CD4-positive, alpha-beta T cell treated with Interleukin-1 beta for 1 hour (primary cell): ENCODE data around the gene ITIH2.
"Not testable (repeated sequence)": the region's sequence is repeated elsewhere in the genome, so short reads cannot be mapped to it uniquely, and the experiment has no call there.

Experiments
- DNase-seq, 2 donors: peaks; one replicate each; pipeline ENCODE4 v3.0.0-alpha.2; 2020 to 2022

ITIH2 gene, protein sequence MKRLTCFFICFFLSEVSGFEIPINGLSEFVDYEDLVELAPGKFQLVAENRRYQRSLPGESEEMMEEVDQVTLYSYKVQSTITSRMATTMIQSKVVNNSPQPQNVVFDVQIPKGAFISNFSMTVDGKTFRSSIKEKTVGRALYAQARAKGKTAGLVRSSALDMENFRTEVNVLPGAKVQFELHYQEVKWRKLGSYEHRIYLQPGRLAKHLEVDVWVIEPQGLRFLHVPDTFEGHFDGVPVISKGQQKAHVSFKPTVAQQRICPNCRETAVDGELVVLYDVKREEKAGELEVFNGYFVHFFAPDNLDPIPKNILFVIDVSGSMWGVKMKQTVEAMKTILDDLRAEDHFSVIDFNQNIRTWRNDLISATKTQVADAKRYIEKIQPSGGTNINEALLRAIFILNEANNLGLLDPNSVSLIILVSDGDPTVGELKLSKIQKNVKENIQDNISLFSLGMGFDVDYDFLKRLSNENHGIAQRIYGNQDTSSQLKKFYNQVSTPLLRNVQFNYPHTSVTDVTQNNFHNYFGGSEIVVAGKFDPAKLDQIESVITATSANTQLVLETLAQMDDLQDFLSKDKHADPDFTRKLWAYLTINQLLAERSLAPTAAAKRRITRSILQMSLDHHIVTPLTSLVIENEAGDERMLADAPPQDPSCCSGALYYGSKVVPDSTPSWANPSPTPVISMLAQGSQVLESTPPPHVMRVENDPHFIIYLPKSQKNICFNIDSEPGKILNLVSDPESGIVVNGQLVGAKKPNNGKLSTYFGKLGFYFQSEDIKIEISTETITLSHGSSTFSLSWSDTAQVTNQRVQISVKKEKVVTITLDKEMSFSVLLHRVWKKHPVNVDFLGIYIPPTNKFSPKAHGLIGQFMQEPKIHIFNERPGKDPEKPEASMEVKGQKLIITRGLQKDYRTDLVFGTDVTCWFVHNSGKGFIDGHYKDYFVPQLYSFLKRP

DNA sequence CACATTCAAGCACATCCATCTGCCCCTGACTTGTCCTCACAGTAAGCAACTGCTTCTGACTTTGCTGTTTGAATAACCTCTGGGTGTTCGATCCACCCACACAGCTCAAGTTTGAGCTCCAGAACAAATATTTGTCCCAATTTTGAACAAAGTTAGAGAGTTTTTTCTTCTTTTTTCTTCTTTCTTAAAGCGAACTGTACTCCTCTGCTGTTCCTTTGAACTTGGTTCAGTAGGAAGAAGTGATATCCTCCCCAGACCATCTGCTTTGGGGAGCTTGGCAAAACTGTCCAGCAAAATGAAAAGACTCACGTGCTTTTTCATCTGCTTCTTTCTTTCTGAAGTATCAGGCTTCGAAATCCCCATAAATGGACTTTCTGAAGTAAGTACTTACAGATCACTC lies at the start of gene ITIH2:
Gene ITIH2, plus strand, starts transcription at position 177 of the 400 bp plus-strand sequence. Its CDS starts 119 bp downstream, at position 296.
- no peak for DNase-seq

GRCh38 chr10:7657079-7657478 lies 46.0 kb upstream of the ITIH2 start:
- DNase-seq, result not testable (repeated sequence)

GRCh38 chr10:7657552-7657951 lies 45.6 kb upstream of the ITIH2 start:
- DNase-seq, result no peak

- no peak for DNase-seq
Measured at GRCh38 chr10:7659560-7659959, 43.6 kb upstream of the ITIH2 start.

DNA sequence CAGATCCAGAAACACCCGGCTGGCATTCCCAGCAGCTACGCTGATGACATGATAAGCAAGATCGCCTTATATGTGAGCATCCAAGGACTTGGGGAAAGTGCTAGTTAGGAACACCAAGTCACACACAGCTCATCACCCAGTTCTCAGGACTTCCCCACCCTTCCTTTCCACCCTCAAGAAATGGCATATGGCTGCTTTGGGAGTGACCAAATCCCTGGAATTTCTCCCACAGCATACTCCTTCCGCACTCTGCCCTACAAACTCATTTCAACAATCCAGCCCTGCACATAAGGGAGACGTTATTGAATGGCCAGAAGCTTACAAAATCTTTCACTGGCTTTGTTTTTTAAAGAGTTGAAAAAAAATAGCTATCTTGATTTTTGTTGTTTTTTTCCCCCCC lies 40.6 kb upstream of the ITIH2 start:
- DNase-seq, result no peak

GRCh38 chr10:7664707-7665106 lies 38.4 kb upstream of the ITIH2 start:
- DNase-seq, result no peak

- no peak for DNase-seq
Measured at GRCh38 chr10:7665767-7666166, 37.3 kb upstream of the ITIH2 start.

- DNase-seq, result no peak
Measured at GRCh38 chr10:7666253-7667023, 36.7 kb upstream of the ITIH2 start, which contains the start of gene ITIH5. TSS of gene ITIH5 (minus strand) at chr10:7666966. CDS start at chr10:7666892, 74 bp downstream.

- no peak for DNase-seq
Measured at GRCh38 chr10:7667262-7668141, 35.6 kb upstream of the ITIH2 start.

- no peak for DNase-seq
Measured at GRCh38 chr10:7670157-7670556, 33.0 kb upstream of the ITIH2 start.

- DNase-seq, result no peak
Measured at GRCh38 chr10:7672341-7673134, 30.6 kb upstream of the ITIH2 start.

- no peak for DNase-seq
Measured at GRCh38 chr10:7679256-7679655, 23.9 kb upstream of the ITIH2 start.

GRCh38 chr10:7680078-7680477 lies 23.0 kb upstream of the ITIH2 start:
- DNase-seq, result not testable (repeated sequence)

DNA sequence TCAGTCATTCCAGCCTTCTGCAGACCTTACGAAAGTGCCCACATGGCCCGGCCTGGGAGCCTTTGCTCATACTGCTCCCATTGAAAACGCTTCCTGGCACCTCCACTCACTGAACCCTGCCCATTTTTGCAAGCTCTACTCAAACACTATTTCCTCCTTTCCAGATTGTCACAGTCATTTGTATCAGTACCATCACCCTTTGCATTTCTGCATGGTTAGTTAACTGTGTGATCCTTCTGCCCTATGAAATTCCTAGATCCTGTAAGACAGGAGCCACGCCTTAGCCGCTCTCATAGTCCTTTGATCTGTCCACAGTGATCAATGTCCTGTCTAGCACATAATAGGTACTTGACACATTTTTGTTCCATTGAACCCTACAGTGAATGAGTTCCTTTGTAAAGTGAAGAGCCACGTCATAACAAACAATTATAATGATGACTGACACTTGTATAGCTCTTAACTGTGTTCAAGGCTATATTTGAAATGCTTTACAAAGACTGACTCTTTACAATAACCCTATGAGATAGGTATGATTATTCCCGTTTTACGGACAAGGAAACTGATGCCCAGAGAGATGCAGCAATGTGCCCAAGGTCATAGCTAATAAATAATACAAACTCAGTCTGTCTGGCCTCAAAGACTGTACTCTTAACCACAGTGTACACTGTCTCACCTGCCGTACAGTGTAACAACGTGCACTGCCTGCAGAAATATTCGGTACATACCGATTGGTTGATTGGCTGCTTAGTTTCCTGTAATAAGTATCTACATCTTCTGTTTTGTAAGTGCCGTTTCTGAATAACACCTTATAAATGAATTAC lies 16.6 kb upstream of the ITIH2 start:
- DNase-seq, result no peak

GRCh38 chr10:7687228-7687907 lies 15.7 kb upstream of the ITIH2 start:
- peak; percentile 77 to 79 for DNase-seq

GRCh38 chr10:7689591-7689990 lies 13.5 kb upstream of the ITIH2 start:
- DNase-seq, result no peak

DNA sequence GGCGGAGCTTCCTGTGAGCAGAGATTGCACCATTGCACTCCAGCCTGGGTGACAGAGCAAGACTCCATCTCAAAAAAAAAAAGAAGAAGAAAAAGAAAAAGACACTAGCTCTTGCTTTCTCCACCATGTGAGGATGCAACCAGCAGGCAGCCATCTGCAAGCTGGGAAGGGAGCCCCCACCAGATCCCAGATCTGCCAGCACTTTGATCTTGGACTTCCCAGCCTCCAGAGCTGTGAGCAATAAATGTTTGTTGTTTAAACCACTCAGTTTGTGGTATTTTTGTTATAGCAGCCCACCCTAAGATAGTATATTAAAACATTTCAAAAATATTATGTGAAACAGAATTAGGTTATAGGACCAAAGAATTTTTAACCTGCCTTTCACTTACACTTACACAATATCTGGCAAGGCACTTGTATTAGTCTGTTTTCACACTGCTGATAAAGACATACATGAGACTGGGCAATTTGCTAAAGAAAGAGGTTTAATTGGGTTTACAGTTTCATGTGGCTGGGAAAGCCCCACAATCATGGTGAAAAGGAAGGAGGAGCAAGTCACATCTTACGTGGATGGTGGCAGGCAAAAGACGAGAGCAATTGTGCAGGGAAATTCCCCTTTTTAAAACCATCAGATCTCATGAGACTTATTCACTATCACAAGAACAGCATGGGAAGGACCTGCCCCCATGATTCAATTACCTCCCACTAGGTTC lies 12.1 kb upstream of the ITIH2 start:
- DNase-seq, result not testable (repeated sequence)

DNA sequence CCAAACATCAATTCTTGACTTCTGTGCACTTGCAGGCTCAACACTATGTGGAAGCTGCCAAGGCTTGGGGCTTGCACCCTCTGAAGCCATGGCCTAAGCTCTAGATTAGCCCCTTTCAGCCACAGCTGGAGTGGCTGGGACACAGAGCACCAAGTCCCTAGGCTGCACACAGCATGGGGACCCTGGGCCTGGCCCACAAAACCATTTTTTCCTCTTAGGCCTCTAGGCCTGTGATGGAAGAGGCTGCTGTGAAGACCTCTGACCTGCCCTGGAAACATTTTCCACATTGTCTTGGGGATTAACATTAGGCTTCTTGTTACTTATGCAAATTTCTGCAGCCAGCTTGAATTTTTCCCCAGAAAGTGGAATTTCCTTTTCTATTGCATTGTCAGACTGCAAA lies 10.7 kb upstream of the ITIH2 start:
- DNase-seq, result not testable (repeated sequence)

GRCh38 chr10:7693194-7693593 lies 9.9 kb upstream of the ITIH2 start:
- not testable (repeated sequence) for DNase-seq
